CMK (cell line): Measurements from ENCODE around the gene MAGI2.
"Not testable (repeated sequence)": the region's sequence is repeated elsewhere in the genome, so short reads cannot be mapped to it uniquely, and the experiment has no call there.

Source experiments
- DNase-seq: peaks from one replicate; pipeline ENCODE4 v3.0.0-alpha.2; 2010; ENCODE audit warnings: low read depth

MAGI2 gene

GRCh38 chr7:79451580-79451979 lies 1.9 kb downstream of the MAGI2 start:
- DNase-seq = no peak

DNA sequence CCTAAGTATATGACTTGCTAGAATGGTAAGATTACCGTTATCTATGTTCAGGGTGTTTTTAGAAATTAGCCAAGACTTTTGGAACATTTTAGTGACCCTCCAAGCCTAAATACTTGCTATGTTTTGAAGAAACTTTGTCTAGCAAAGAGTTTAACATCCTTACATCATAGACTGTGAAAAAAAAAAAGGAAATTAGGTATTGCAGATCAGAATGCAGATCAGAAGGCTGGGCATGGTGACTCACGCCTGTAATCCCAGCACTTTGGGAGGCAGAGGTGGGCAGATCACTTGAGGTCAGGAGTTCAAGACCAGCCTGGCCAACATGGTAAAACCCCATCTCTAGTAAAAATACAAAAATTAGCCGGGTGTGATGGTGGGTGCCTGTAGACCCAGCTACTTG lies 10.7 kb downstream of the MAGI2 start:
- not testable (repeated sequence) for DNase-seq

GRCh38 chr7:79436378-79436777 lies 17.1 kb downstream of the MAGI2 start:
- no peak for DNase-seq

DNA sequence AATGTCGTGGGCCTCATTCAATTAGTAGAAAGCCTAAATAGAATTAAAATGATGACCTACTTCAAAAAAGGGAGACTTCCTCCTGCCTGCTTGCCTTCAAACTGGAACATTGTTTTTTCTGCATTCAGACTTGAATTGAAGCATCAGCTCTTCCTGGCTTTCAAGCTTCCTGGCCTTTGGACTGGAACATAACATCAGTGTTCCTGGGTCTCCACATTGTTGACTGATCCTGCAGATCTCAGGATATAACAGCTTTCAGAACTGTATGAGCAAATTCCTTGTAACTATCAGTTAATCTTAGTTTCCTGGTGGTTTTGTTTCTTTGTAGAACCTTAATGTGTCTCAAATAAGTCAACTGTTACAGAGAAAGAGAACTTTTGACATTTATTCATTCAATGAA lies 18.6 kb downstream of the MAGI2 start:
- DNase-seq = no peak

DNA sequence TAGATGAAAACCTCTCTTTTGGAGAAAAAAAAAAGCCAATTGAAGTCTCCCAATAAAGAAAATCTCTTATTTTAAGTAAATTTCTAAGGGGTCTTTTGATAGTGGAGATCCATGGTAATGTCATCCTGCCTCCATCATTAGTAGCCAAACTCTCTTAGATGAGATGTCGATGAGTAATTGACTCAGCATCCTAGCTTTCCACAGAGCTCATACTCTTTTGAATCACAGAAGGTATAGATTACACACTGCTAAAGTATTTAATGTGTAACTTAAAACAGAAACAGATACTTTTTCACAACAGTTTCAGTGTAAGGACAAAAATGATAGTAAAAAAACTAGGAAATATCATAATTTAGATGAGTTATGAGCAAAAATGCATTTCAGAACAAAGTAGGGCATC lies 19.4 kb downstream of the MAGI2 start:
- no peak for DNase-seq

DNA sequence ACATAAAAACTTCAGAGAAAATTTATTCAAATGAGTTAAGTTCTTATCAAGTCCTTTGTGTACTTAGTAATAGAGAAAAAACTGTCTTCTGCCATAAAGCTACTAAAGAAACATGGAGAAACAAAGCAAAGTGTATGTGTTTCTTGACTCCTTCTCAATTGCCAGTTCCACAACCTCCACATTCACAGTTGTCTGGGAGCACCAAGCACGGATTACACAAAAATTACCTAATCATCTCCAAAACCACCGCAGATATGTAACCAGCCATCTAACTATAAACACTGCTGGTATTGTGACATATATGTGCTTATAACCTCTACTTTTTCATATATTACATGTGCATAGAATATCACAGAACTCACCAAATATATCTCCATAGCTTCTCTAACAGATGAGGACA lies 23.1 kb downstream of the MAGI2 start:
- no peak for DNase-seq

GRCh38 chr7:79425665-79426064 lies 27.8 kb downstream of the MAGI2 start:
- DNase-seq = no peak

DNA sequence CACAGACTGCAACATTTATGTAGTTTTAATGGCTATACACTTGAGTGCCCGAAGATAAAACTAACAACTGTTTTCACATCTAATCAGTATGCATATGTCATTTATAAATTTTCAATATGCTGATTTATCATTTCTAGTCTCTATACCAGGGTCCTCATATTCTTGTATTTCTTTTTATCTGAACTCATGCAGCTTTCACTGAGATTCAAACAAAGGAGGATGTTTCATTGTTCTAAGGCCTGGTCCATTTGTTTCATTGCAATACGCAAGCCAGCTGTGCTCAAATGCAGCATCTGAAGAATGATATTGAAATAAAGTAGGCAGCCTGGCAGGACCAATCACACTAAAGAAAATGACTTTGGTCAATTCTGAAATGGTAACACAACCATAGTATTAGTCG lies 31.7 kb downstream of the MAGI2 start:
- DNase-seq = no peak

DNA sequence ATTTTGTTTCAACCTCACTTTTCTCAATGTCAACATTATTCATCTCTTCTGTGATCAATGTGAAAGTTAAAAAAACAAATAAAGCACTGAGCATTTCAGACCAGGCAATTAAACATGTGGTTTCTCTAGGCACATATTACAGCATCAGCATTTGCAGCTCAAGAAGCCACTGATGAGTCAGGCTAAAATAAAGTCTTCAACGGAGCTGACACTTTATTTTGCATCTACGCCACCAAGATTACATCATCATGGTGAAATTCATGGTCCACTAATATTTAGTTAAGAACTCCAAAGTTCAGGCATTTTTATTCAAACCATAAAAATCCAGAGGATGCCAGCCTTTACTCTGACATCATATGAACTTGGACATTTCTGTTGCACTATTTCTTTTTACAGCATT lies 33.0 kb downstream of the MAGI2 start:
- DNase-seq = no peak

GRCh38 chr7:79414910-79415309 lies 38.6 kb downstream of the MAGI2 start:
- DNase-seq = no peak

- no peak for DNase-seq
Observed at GRCh38 chr7:79412915-79413314, 40.6 kb downstream of the MAGI2 start.

GRCh38 chr7:79412438-79412837 lies 41.0 kb downstream of the MAGI2 start:
- DNase-seq = no peak

DNA sequence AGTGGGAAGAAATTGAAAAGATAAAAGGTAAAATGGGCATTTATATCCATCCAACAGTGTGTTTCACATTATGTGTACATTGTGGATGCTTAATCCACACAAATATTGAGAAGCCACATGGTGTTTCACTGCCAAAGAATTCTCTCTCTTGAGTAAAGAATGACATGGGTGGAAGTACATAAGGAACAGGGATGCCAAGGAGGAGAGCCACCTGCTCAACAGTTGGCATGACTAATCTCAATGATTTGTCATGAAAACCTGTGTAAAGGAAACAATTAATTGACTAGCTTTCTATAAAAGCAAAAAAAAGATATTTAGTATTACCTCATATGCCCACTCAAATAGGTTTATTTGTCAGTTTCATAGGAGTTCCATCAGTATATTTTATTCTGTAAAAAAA lies 43.1 kb downstream of the MAGI2 start:
- DNase-seq = no peak

DNA sequence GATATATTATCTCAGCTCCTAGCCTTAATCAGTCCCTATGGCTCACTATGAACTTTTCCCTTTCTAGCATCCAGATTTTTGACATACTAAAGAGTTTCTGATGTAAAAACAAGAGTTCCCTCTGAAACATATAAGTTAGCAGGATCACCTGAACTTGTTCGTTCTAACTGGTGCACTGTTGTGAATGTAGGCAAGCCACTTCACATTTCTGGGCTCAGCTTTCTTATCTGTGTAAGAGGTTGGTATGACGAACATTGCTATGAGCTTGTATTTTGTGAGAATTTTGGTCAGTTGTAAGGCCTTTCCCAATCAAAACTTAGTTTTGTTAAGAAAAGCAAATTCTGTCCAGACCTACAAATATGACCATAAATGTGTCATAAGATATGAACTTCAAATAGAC lies 46.1 kb downstream of the MAGI2 start:
- DNase-seq = no peak

GRCh38 chr7:79406371-79406770 lies 47.1 kb downstream of the MAGI2 start:
- no peak for DNase-seq

- DNase-seq = no peak
Observed at GRCh38 chr7:79405368-79405767, 48.1 kb downstream of the MAGI2 start.

DNA sequence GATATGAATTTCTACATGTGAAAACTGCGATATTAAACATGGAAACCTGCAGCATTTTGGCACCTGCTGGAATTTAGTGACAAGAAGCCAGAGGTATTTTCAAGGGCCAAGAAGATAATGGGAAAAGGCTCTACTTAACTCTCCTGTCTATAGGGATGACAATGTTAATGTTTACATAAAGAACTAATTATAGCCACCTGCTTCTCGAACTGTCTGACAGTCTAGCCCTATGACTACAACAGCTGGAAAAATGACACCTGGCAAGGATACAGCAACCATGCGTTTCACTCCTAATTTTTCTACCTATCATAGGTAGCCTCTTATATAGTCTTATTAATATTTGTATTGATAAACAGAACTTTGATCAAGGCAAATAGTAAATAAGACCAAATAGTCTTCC lies 49.6 kb downstream of the MAGI2 start:
- DNase-seq = no peak

DNA sequence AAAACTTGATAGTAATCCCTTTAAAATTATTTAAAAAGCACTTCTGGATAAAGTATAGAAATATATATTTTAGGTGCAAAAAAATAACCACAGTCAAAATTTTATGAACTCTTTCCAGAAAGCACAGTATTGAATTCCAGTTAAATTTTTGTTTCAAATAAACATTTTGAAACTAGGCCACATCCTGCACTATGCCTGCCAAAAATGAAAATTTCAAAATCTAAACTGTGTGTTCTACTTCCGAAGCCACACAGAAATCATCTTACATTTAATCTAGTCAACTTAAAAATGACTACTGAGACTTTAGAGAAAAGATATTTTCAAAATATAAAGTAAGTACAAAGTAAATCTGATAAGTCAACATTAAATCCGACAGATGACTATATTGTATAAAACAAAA lies 50.0 kb downstream of the MAGI2 start:
- no peak for DNase-seq

- DNase-seq = no peak
Observed at GRCh38 chr7:79401254-79401653, 52.2 kb downstream of the MAGI2 start.

DNA sequence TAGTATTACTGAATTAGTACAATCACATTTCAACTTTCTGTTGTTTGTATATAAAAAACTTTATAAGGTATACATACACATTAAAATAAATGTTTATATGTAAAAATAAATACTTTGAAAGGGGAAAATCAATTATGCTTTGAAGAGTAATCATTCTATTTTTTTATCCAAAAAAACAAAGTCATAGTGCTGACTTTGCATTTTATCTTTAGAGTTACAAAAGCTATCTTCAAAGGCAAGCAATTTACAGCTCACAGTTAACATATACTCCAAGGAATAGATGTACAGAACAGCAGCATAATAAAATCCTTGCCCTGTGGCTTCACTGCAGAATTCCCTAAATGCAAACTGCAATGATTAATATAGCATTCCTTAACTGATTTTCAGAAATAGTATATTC lies 53.2 kb downstream of the MAGI2 start:
- no peak for DNase-seq

GRCh38 chr7:79398138-79398749 lies 55.2 kb downstream of the MAGI2 start:
- DNase-seq = no peak

- DNase-seq = no peak
Observed at GRCh38 chr7:79386688-79387422, 66.6 kb downstream of the MAGI2 start.

DNA sequence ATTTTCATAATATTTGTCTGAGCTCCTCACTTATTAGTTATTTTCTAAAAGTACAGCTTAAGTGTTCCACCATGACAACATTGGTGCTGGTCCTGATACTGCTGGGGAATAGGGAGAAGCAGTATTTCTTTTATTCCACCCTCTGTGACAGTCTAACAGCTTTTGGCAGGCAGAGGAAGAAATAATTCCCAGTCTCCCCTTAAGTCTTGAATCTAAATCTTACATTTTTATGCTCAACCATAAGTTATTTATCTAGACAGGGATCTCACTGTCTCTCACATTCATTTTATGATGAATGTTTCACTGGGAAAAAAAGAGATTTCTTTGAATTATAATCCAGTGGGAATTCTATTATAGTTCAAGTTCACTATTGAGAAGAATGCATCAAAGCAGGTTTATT lies 71.5 kb downstream of the MAGI2 start:
- no peak for DNase-seq

DNA sequence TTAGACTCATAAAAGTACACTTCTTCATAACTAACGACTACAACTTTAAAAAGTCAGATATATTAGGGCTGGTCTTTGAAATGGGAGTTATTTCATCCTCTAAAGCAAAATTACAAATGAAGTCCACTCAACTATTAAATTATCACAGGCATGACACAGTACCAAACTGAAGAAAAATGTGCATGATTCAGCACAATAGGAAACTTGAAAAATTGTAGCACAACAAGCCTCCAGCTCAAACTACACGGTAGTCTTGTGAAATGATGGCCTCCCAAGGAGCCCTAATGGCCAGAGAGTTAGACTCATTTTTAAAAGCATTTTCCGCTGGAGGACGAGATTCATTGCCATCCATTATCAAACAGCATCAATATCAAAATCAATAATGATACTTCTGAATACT lies 76.4 kb downstream of the MAGI2 start:
- no peak for DNase-seq
